ENCODE measurements around the gene PRSS2. TPM values are rescaled to one million over a fixed set of nuclear protein-coding genes. Genes with fewer than 3 reads are reported as not detected.
A peak's percentile ranks its signal among the peaks of the same experiment; 100 is the strongest.

Gene PRSS2
- total RNA-seq, 4 donors from 2014 or later: not detected

DNA sequence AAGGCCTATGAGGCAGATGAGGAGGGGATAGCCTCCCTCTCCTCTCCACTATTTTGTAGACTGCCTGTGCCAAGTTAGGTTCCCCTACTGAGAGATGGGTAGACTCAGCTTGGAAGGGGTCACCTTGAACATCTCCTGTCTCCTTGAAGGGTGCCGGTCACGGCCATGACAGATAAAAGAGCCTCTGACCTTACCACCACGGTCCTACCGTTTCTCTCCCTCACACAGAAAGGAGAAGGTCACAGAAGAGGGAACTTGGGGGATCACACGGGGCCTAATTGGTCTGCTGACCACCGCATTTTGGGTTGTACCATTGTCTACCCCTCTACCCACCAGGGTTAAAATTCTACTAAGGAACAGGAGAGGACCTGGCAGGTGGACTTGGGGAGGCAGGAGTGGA is 17.0 kb downstream of the PRSS2 start:
- TF ChIP-seq POLR2A (IDR thresholded peaks at IDR 0.05): no peak
- no peak for TF ChIP-seq POLR2AphosphoS5 (IDR thresholded peaks at IDR 0.05)
- no peak for TF ChIP-seq EP300 (IDR thresholded peaks at IDR 0.05; ENCODE audit: low read depth)
- TF ChIP-seq, protein P1, sequence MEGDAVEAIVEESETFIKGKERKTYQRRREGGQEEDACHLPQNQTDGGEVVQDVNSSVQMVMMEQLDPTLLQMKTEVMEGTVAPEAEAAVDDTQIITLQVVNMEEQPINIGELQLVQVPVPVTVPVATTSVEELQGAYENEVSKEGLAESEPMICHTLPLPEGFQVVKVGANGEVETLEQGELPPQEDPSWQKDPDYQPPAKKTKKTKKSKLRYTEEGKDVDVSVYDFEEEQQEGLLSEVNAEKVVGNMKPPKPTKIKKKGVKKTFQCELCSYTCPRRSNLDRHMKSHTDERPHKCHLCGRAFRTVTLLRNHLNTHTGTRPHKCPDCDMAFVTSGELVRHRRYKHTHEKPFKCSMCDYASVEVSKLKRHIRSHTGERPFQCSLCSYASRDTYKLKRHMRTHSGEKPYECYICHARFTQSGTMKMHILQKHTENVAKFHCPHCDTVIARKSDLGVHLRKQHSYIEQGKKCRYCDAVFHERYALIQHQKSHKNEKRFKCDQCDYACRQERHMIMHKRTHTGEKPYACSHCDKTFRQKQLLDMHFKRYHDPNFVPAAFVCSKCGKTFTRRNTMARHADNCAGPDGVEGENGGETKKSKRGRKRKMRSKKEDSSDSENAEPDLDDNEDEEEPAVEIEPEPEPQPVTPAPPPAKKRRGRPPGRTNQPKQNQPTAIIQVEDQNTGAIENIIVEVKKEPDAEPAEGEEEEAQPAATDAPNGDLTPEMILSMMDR (IDR thresholded peaks at IDR 0.05): no peak
- no peak for DNase-seq
- intact Hi-C loops (cut with DNase I; ENCODE audit: low total_unique reads) (loop anchor here (10.0 kb wide), 1 partner anchor 183 kb away; no protein-coding TSS in a partner anchor), in situ Hi-C loops (cut with MboI; ENCODE audit: low pct_ligation_motif_present in 1 of 4, low pct_unique_long_range_greater_than_20kb in 1 of 4, low sequenced_read_pairs in 3 of 4) (loop anchor here in 2 of 4 donors (10.0 to 25.0 kb wide), 2 partner anchors 150 to 153 kb away; no protein-coding TSS in a partner anchor)
- Histone ChIP-seq H3K27me3 (peaks cover 1% of the 10 kb centered on the region), H3K4me1 (peaks cover 0 to 4% (median 0%) of the 10 kb centered on the region in 4 donors), H3K4me3 (no peak overlapping the region), H3K36me3 (no peaks in the 10 kb centered on the region), H3K27ac (peak overlapping the region in 3 of 4 donors; percentile 3 to 29 (median 19)), H3K9me3 (no peaks in the 10 kb centered on the region)
- 82% methylated on average over 6 of the region's 6 CpGs; no CpG with 5 or more reads in 1 of the 2 donors for WGBS, 2 donors (ENCODE audit: low coverage in 1 of 2)

GRCh38 chr7:142788303-142789289 is 17.8 kb downstream of the PRSS2 start:
- TF ChIP-seq POLR2A (IDR thresholded peaks at IDR 0.05): no peak
- no peak for TF ChIP-seq POLR2AphosphoS5 (IDR thresholded peaks at IDR 0.05)
- TF ChIP-seq, protein P1 (IDR thresholded peaks at IDR 0.05): no peak
- TF ChIP-seq EP300 (IDR thresholded peaks at IDR 0.05; ENCODE audit: low read depth): no peak
- in situ Hi-C loops (cut with MboI; ENCODE audit: low pct_ligation_motif_present in 1 of 4, low pct_unique_long_range_greater_than_20kb in 1 of 4, low sequenced_read_pairs in 3 of 4) (loop anchor here in 2 of 4 donors (10.0 to 25.0 kb wide), 2 partner anchors 151 to 154 kb away; no protein-coding TSS in a partner anchor), intact Hi-C loops (cut with DNase I; ENCODE audit: low total_unique reads) (loop anchor here (10.0 kb wide), 1 partner anchor 184 kb away; no protein-coding TSS in a partner anchor)
- no peaks in the 10 kb centered on the region for H3K36me3 ChIP-seq
- H3K4me1 ChIP-seq: no peaks in the 10 kb centered on the region
- WGBS, 2 donors (ENCODE audit: low coverage in 1 of 2): 84 to 100% methylated on average over 3 to 10 of the region's 10 CpGs
- peak overlapping the region in 1 of 4 donors; percentile 21 for H3K4me3 ChIP-seq
- peak overlapping the region in 2 of 4 donors; percentile 21 to 29 for H3K27ac ChIP-seq
- no peak for DNase-seq
- no peaks in the 10 kb centered on the region for H3K27me3 ChIP-seq
- no peaks in the 10 kb centered on the region for H3K9me3 ChIP-seq

DNA sequence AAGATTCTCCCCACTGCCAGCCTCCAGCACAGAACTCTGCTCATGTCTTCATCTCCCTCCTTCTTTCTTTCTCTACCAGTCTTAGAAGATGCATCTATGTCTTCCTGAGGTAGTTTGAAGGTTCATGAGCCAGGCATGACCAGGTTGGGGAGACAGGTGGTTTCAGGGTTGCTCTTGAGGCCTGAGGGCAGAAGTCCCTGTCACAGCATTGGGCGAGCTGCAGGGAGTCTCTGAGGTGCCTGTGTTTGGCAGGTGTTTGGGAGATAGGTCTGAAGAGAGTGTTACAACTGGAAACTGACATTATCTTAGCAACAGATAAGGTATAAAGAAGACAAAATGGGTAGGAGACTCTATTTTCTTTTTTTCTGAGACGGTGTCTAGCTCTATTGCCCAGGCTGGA is 18.7 kb downstream of the PRSS2 start:
- Histone ChIP-seq H3K4me1 (no peaks in the 10 kb centered on the region), H3K27me3 (no peaks in the 10 kb centered on the region), H3K27ac (peak overlapping the region in 2 of 4 donors; percentile 0 to 23), H3K36me3 (no peaks in the 10 kb centered on the region), H3K4me3 (peak overlapping the region in 1 of 4 donors; percentile 21), H3K9me3 (no peaks in the 10 kb centered on the region)
- in situ Hi-C loops (cut with MboI; ENCODE audit: low pct_ligation_motif_present in 1 of 4, low pct_unique_long_range_greater_than_20kb in 1 of 4, low sequenced_read_pairs in 3 of 4): loop anchor here in 2 of 4 donors (10.0 to 25.0 kb wide), 2 partner anchors 152 to 155 kb away; no protein-coding TSS in a partner anchor
- no peak for DNase-seq
- TF ChIP-seq POLR2A (IDR thresholded peaks at IDR 0.05) (peak; percentile 15), POLR2AphosphoS5 (IDR thresholded peaks at IDR 0.05) (no peak)
- intact Hi-C loops (cut with DNase I; ENCODE audit: low total_unique reads): loop anchor here (10.0 kb wide), 1 partner anchor 185 kb away; no protein-coding TSS in a partner anchor
- WGBS, 2 donors (ENCODE audit: low coverage in 1 of 2): 91 to 100% methylated on average over 1 to 2 of the region's 2 CpGs

GRCh38 chr7:142790056-142790455 is 19.3 kb downstream of the PRSS2 start:
- intact Hi-C loops (cut with DNase I; ENCODE audit: low total_unique reads) (no loop called here), in situ Hi-C loops (cut with MboI; ENCODE audit: low pct_ligation_motif_present in 1 of 4, low pct_unique_long_range_greater_than_20kb in 1 of 4, low sequenced_read_pairs in 3 of 4) (loop anchor here in 1 of 4 donors (25.0 kb wide), 1 partner anchor 153 kb away; no protein-coding TSS in a partner anchor)
- TF ChIP-seq POLR2A (IDR thresholded peaks at IDR 0.05) (no peak), POLR2AphosphoS5 (IDR thresholded peaks at IDR 0.05) (no peak), EP300 (IDR thresholded peaks at IDR 0.05; ENCODE audit: low read depth) (no peak)
- TF ChIP-seq, protein P1 (IDR thresholded peaks at IDR 0.05): no peak
- Histone ChIP-seq H3K9me3 (no peaks in the 10 kb centered on the region), H3K27me3 (peaks cover 1% of the 10 kb centered on the region), H3K36me3 (no peaks in the 10 kb centered on the region), H3K4me1 (no peaks in the 10 kb centered on the region), H3K4me3 (peak overlapping the region in 1 of 4 donors; percentile 9), H3K27ac (peak overlapping the region in 1 of 4 donors; percentile 23)
- no peak for DNase-seq
- 83 to 85% methylated on average over 1 to 3 of the region's 3 CpGs for WGBS, 2 donors (ENCODE audit: low coverage in 1 of 2)

All from transverse colon (tissue), 4 donors.